Adrenal gland (tissue), 19 donors: ENCODE measurements around the gene UST. TPM values are rescaled to one million over a fixed set of nuclear protein-coding genes. Genes with fewer than 3 reads are reported as not detected.

ENCODE experiments used
- DNase-seq, 7 donors: peaks; one replicate each; pipeline ENCODE4 v3.0.0-alpha.2; 2019 to 2020
- H3K27ac ChIP-seq, 5 donors: fragments of 200-600 bp; sonication (generic) in 4 of 5; 1 replicate in 3 of 5; 2 replicates in 2 of 5; pipeline versions ENCODE4 v1.5.1 to v1.8.0; 2016 to 2020; ENCODE audit warnings: mild to moderate bottlenecking in 1 of 5
- H3K27me3 ChIP-seq: fragments of 200-600 bp; 2 replicates; pipeline ENCODE4 v1.8.0; 2021
- H3K36me3 ChIP-seq, 2 donors: fragments of 200-600 bp; replicated peaks in 1 of 2; 1 replicate in 1 of 2; 2 replicates in 1 of 2; pipeline versions ENCODE4 v1.5.1 to v1.8.0; 2018 to 2022
- H3K4me1 ChIP-seq, 2 donors: fragments of 200-600 bp; replicated peaks in 1 of 2; 1 replicate in 1 of 2; 2 replicates in 1 of 2; pipeline versions ENCODE4 v1.5.1 to v1.8.0; 2018 to 2021
- H3K4me3 ChIP-seq, 4 donors: fragments of 200-600 bp; sonication (generic) in 3 of 4; one replicate each; pipeline ENCODE4 v1.5.1; 2016 to 2018
- H3K9me3 ChIP-seq, 3 donors: fragments of 200-600 bp; sonication (generic) in 1 of 3; replicated peaks in 1 of 3; 1 replicate in 2 of 3; 2 replicates in 1 of 3; pipeline versions ENCODE4 v1.5.1 to v1.8.0; 2016 to 2021
- CTCF ChIP-seq, 6 experiments: fragments of 450-650 bp in 4 of 6; fragments of 200-600 bp in 2 of 6; sonication (generic) in 1 of 6; IDR thresholded peaks; 1 replicate in 5 of 6; 2 replicates in 1 of 6; pipeline versions ENCODE4 v1.5.1 to v1.8.0; 2016 to 2021; ENCODE audit warnings: antibody characterized with exemption in 6 of 6, mild to moderate bottlenecking in 2 of 6, moderate library complexity in 1 of 6
- POLR2A ChIP-seq, 2 donors: fragments of 450-650 bp; IDR thresholded peaks; one replicate each; pipeline ENCODE4 v1.6.1; 2017; ENCODE audit warnings: antibody characterized with exemption in 2 of 2, mild to moderate bottlenecking in 2 of 2, moderate library complexity in 1 of 2
- WGBS, 4 donors: extraction: QIAGEN DNeasy Blood & Tissue Kit in 2 of 4; methylation state at CpG; one replicate each; pipeline versions ENCODE4 v1.1.5 to v1.1.7; 2013 to 2017; 5-methylcytosine and 5-hydroxymethylcytosine counted together
- intact Hi-C, 2 donors: fragments of 100-400 bp; cut with DNase I; formaldehyde crosslinking; loops; one replicate each; pipeline versions ENCODE4 v1.14.1 to v1.15.0; 2022 to 2023
- long read RNA-seq, 10 donors: library from polyadenylated mRNA in 3 of 10; unstranded in 2 of 10; stranded (forward) in 1 of 10; transcript quantifications; one replicate each; pipeline ENCODE4 v2.0.0 and lab custom pipeline, GENCODE V29; 2021 to 2026
- polyA plus RNA-seq, 3 donors: library from polyadenylated mRNA; stranded (reverse); fragments of 200-250 nt in 2 of 3; fragments of 350-450 nt in 1 of 3; fragmentation: Illumina TruSeq in 1 of 3; extraction: RNeasy Lipid Tissue Mini Kit (QIAGEN cat#74804) in 1 of 3; gene quantifications; one replicate each; pipeline ENCODE4 v1.2.3, GENCODE V29; 2013 to 2014
- total RNA-seq, 9 donors: library from RNA; depleted of rRNA in 4 of 9; stranded (reverse); fragments of >200 nt in 4 of 9; fragments of 120-200 nt in 1 of 9; fragmentation: NEBNext Ultra II Directional in 1 of 9; extraction: Animal tissue kit (Norgen Biotek cat#: 25700) in 1 of 9; gene quantifications; one replicate each; pipeline versions ENCODE4 v1.1.0 to v1.2.4, GENCODE V29; 2013 to 2023
- donor health status: healthy with polysubstance abuse.
- donor health status: Bipolar disorder and iron deficiency.
- donor health status: DM: yes; HTN: yes; CAD: no.
- donor health status: DM: no; HTN: no; CAD: no.
- donor health status: DM: no; HTN: no; CAD: no.
- donor health status: DM: yes; HTN: yes; CAD: no.

UST gene
- total RNA-seq (10 to 100 TPM; 11.4 to 37.4 (median 19.5) TPM), polyA plus RNA-seq (10 to 100 TPM in 1 of 3 donors, 1 to 10 TPM in 2; 5.9 to 17.2 (median 9.7) TPM)
- long read RNA-seq, donor 1, full-length matches to known transcripts, result 3 of 3 reads
- long read RNA-seq, donor 1, partial matches to known transcripts, result 0 of 3 reads
- long read RNA-seq, donor 1, other reads (novel, unspliced or antisense), result 0 of 3 reads
- long read RNA-seq, donor 2, full-length matches to known transcripts, result 2 of 2 reads
- long read RNA-seq, donor 2, partial matches to known transcripts, result 0 of 2 reads
- long read RNA-seq, donor 2, other reads (novel, unspliced or antisense), result 0 of 2 reads
- long read RNA-seq, donor 3, result 0 reads
- long read RNA-seq, donor 4, full-length matches to known transcripts, result 1 of 3 reads
- long read RNA-seq, donor 4, partial matches to known transcripts, result 0 of 3 reads
- long read RNA-seq, donor 4, other reads (novel, unspliced or antisense), result 2 of 3 reads
- long read RNA-seq, donor 5, full-length matches to known transcripts, result 29 of 34 reads
- long read RNA-seq, donor 5, partial matches to known transcripts, result 1 of 34 reads
- long read RNA-seq, donor 5, other reads (novel, unspliced or antisense), result 4 of 34 reads
- long read RNA-seq, donor 6, partial matches to known transcripts, result 0 of 1 reads
- long read RNA-seq, donor 6, other reads (novel, unspliced or antisense), result 1 of 1 reads
- long read RNA-seq, donor 7, full-length matches to known transcripts, result 1 of 1 reads
- long read RNA-seq, donor 7, partial matches to known transcripts, result 0 of 1 reads
- long read RNA-seq, donor 7, other reads (novel, unspliced or antisense), result 0 of 1 reads
- long read RNA-seq, donor 8, full-length matches to known transcripts, result 8 of 50 reads
- long read RNA-seq, donor 8, partial matches to known transcripts, result 42 of 50 reads
- long read RNA-seq, donor 8, other reads (novel, unspliced or antisense), result 0 of 50 reads
- long read RNA-seq, donor 9, full-length matches to known transcripts, result 3 of 3 reads
- long read RNA-seq, donor 9, partial matches to known transcripts, result 0 of 3 reads
- long read RNA-seq, donor 9, other reads (novel, unspliced or antisense), result 0 of 3 reads
- long read RNA-seq, donor 10, full-length matches to known transcripts, result 1 of 1 reads
- long read RNA-seq, donor 10, partial matches to known transcripts, result 0 of 1 reads
- long read RNA-seq, donor 10, other reads (novel, unspliced or antisense), result 0 of 1 reads

GRCh38 chr6:148746363-148747144, at the start of gene UST:
Gene UST, plus strand, starts transcription at chr6:148747030. Its CDS starts 401 bp downstream, at chr6:148747431.
- intact Hi-C loops, result loop anchor here (5.0 to 10.0 kb wide), 2 partner anchors 201 to 208 kb away; no protein-coding TSS in a partner anchor
- Histone ChIP-seq H3K9me3 (no peaks in the 10 kb centered on the region), H3K4me3 (peak within 1 kb of the TSS; percentile 44 to 88 (median 65)), H3K36me3 (no peaks in the 10 kb centered on the region), H3K27ac (peak within 1 kb of the TSS; percentile 40 to 94 (median 75)), H3K4me1 (peaks cover 5 to 9% of the 10 kb centered on the region in 2 donors), H3K27me3 (no peaks in the 10 kb centered on the region)
- DNase-seq, result peak; percentile 87 to 95 (median 89)
- 0 to 2% (median 1%) methylated on average over 37 to 50 of the region's 50 CpGs for WGBS, 4 donors
- TF ChIP-seq CTCF (IDR thresholded peaks at IDR 0.05), result peak in 5 of 6 experiments; percentile 20 to 53 (median 44)
- peak in 1 of 2 donors; percentile 85 for TF ChIP-seq POLR2A (IDR thresholded peaks at IDR 0.05)

- no peaks in the 10 kb centered on the region for H3K27me3 ChIP-seq
- no peaks in the 10 kb centered on the region for H3K9me3 ChIP-seq
- WGBS, 4 donors, result 89 to 93% (median 91%) methylated on average over 1 to 26 of the region's 26 CpGs
- H3K27ac ChIP-seq, result no peak overlapping the region
- H3K4me1 ChIP-seq, result peaks cover 0 to 11% of the 10 kb centered on the region in 2 donors
- intact Hi-C loops, result no loop called here
- H3K36me3 ChIP-seq, result no peaks in the 10 kb centered on the region
- no peak for DNase-seq
- no peak overlapping the region for H3K4me3 ChIP-seq
- TF ChIP-seq POLR2A (IDR thresholded peaks at IDR 0.05) (no peak), CTCF (IDR thresholded peaks at IDR 0.05) (no peak)
Measured at GRCh38 chr6:148697895-148698440, 48.9 kb upstream of the UST start.

- intact Hi-C loops, result no loop called here
- DNase-seq, result no peak
- Histone ChIP-seq H3K4me1 (peaks cover 0 to 11% of the 10 kb centered on the region in 2 donors), H3K27ac (no peak overlapping the region), H3K4me3 (no peak overlapping the region), H3K27me3 (no peaks in the 10 kb centered on the region), H3K36me3 (no peaks in the 10 kb centered on the region), H3K9me3 (no peaks in the 10 kb centered on the region)
- WGBS, 4 donors, result 86 to 100% (median 94%) methylated on average over 4 to 27 of the region's 27 CpGs
- TF ChIP-seq CTCF (IDR thresholded peaks at IDR 0.05) (no peak), POLR2A (IDR thresholded peaks at IDR 0.05) (no peak)
Measured at GRCh38 chr6:148698671-148699180, 48.1 kb upstream of the UST start.
